Mesendoderm (in vitro differentiated cells): ENCODE results near the gene YIPF3.
A peak's percentile ranks its signal among the peaks of the same experiment; 100 is the strongest.

Experiments used
- DNase-seq: peaks from one replicate; pipeline ENCODE4 v3.0.0; 2013
- H2AK5ac ChIP-seq: 2 replicates; pipeline ENCODE4 v1.6.1; 2013; ENCODE audit warnings: low read length, inconsistent platforms
- H2BK120ac ChIP-seq: 2 replicates; pipeline ENCODE4 v1.6.1; 2013; ENCODE audit warnings: low read depth, mild to moderate bottlenecking, low read length, moderate library complexity, mixed read lengths
- H2BK15ac ChIP-seq: replicated peaks from 2 replicates; pipeline ENCODE4 v1.6.1; 2013; ENCODE audit warnings: low read depth, mild to moderate bottlenecking, moderate library complexity
- H2BK5ac ChIP-seq: 2 replicates; pipeline ENCODE4 v1.6.1; 2013; ENCODE audit warnings: low read length, inconsistent platforms
- H3K18ac ChIP-seq: 2 replicates; pipeline ENCODE4 v1.6.1; 2013; ENCODE audit warnings: mild to moderate bottlenecking, low read length, mixed read lengths
- H3K23ac ChIP-seq: one replicate; pipeline ENCODE4 v1.6.1; 2013; ENCODE audit warnings: low read length
- H3K27ac ChIP-seq: 2 replicates; pipeline ENCODE4 v1.5.1; 2013; ENCODE audit warnings: low read depth, mild to moderate bottlenecking, inconsistent platforms, low read length, moderate library complexity
- H3K27me3 ChIP-seq: 2 replicates; pipeline ENCODE4 v1.6.1; 2013; ENCODE audit warnings: low read length, control low read depth, mild to moderate bottlenecking, inconsistent platforms; ENCODE audit not compliant: insufficient read depth, poor library complexity
- H3K36me3 ChIP-seq: 2 replicates; pipeline ENCODE4 v1.6.1; 2013; ENCODE audit warnings: low read length, inconsistent platforms; ENCODE audit not compliant: control insufficient read depth, insufficient read depth
- H3K4ac ChIP-seq: one replicate; pipeline ENCODE4 v1.6.1; 2013; ENCODE audit warnings: low read depth, mild to moderate bottlenecking, low read length, moderate library complexity
- H3K4me1 ChIP-seq: 2 replicates; pipeline ENCODE4 v1.6.1; 2013; ENCODE audit warnings: low read depth, low read length, inconsistent platforms; ENCODE audit not compliant: control insufficient read depth
- H3K4me2 ChIP-seq: 2 replicates; pipeline ENCODE4 v1.6.1; 2013; ENCODE audit warnings: low read length
- H3K4me3 ChIP-seq: 2 replicates; pipeline ENCODE4 v1.5.1; 2013; ENCODE audit warnings: mild to moderate bottlenecking, low read length
- H3K56ac ChIP-seq: one replicate; pipeline ENCODE4 v1.6.1; 2013; ENCODE audit warnings: low read length
- H3K79me1 ChIP-seq: 2 replicates; pipeline ENCODE4 v1.6.1; 2013; ENCODE audit warnings: low read length, inconsistent platforms
- H3K79me2 ChIP-seq: 2 replicates; pipeline ENCODE4 v1.6.1; 2013; ENCODE audit warnings: mild to moderate bottlenecking, low read length; ENCODE audit not compliant: control insufficient read depth, insufficient read depth
- H3K9ac ChIP-seq: 2 replicates; pipeline ENCODE4 v1.6.1; 2013; ENCODE audit warnings: low read length, inconsistent platforms
- H4K5ac ChIP-seq: one replicate; pipeline ENCODE4 v1.6.1; 2013; ENCODE audit warnings: low read length
- H4K8ac ChIP-seq: one replicate; pipeline ENCODE4 v1.6.1; 2013; ENCODE audit warnings: low read depth, mild to moderate bottlenecking, control low read depth, low read length, moderate library complexity
- whole genome bisulfite sequencing: extraction: QIAGEN DNeasy Blood & Tissue Kit; methylation state at CpG from one replicate; pipeline ENCODE4 v1.1.7; 2013; ENCODE audit warnings: low lambda C conversion rate, missing lambda C conversion rate; ENCODE audit not compliant: insufficient coverage; ENCODE audit errors: extremely low coverage; 5-methylcytosine and 5-hydroxymethylcytosine counted together

Gene YIPF3

GRCh38 chr6:43477235-43478007 is 39.3 kb downstream of the YIPF3 start, which contains the start of gene TJAP1:
Gene TJAP1 (plus strand): TSS chr6:43477570. CDS start chr6:43499002, 21,432 bp downstream.
- peak within 1 kb of the TSS; percentile 83 for H3K4me3 ChIP-seq
- H3K4me2 ChIP-seq, result peak within 1 kb of the TSS; percentile 96
- H3K27ac ChIP-seq, result no peak within 1 kb of the TSS
- peak within 1 kb of the TSS; percentile 79 for H3K9ac ChIP-seq
- no peak within 1 kb of the TSS for H4K5ac ChIP-seq
- H3K79me1 ChIP-seq, result peaks cover 18% of the 10 kb centered on the region
- peak within 1 kb of the TSS; percentile 95 for H3K56ac ChIP-seq
- no peaks in the 10 kb centered on the region for H3K27me3 ChIP-seq
- H2BK15ac ChIP-seq, result no peak within 1 kb of the TSS
- H3K36me3 ChIP-seq, result no peaks in the 10 kb centered on the region
- H3K4ac ChIP-seq, result peak within 1 kb of the TSS; percentile 97
- H2BK120ac ChIP-seq, result no peak within 1 kb of the TSS
- peak; percentile 93 for DNase-seq
- no CpG with 5 or more reads among the region's 34 CpGs for WGBS
- peak within 1 kb of the TSS; percentile 91 for H4K8ac ChIP-seq
- H2AK5ac ChIP-seq, result no peak within 1 kb of the TSS
- H3K23ac ChIP-seq, result no peak within 1 kb of the TSS
- H3K4me1 ChIP-seq, result peaks cover 9% of the 10 kb centered on the region
- no peak within 1 kb of the TSS for H2BK5ac ChIP-seq
- peak within 1 kb of the TSS; percentile 97 for H3K18ac ChIP-seq
- peaks cover 20% of the 10 kb centered on the region for H3K79me2 ChIP-seq

- Histone ChIP-seq H2BK15ac (no peak overlapping the region), H3K4me2 (peak overlapping the region; percentile 37), H4K5ac (no peak overlapping the region), H3K36me3 (no peaks in the 10 kb centered on the region), H2BK5ac (no peak overlapping the region), H4K8ac (no peak overlapping the region), H3K79me1 (peaks cover 16% of the 10 kb centered on the region), H3K79me2 (peaks cover 17% of the 10 kb centered on the region), H2BK120ac (no peak overlapping the region), H3K4me1 (peaks cover 9% of the 10 kb centered on the region), H3K4me3 (no peak overlapping the region), H3K56ac (peak overlapping the region; percentile 76), H3K4ac (no peak overlapping the region), H3K23ac (no peak overlapping the region), H2AK5ac (no peak overlapping the region), H3K27me3 (no peaks in the 10 kb centered on the region), H3K9ac (peak overlapping the region; percentile 63), H3K27ac (no peak overlapping the region), H3K18ac (no peak overlapping the region)
- no peak for DNase-seq
- WGBS, result no CpG with 5 or more reads among the region's 2 CpGs
Measured at GRCh38 chr6:43476746-43477145, 40.0 kb downstream of the YIPF3 start.

GRCh38 chr6:43475516-43475915 is 41.2 kb downstream of the YIPF3 start:
- Histone ChIP-seq H3K36me3 (no peaks in the 10 kb centered on the region), H2AK5ac (no peak overlapping the region), H4K8ac (no peak overlapping the region), H3K79me2 (peaks cover 17% of the 10 kb centered on the region), H2BK120ac (no peak overlapping the region), H3K23ac (no peak overlapping the region), H2BK5ac (no peak overlapping the region), H3K4me1 (peaks cover 9% of the 10 kb centered on the region), H3K4me3 (no peak overlapping the region), H3K56ac (peak overlapping the region; percentile 15), H3K79me1 (peaks cover 15% of the 10 kb centered on the region), H4K5ac (no peak overlapping the region), H3K4ac (no peak overlapping the region), H3K27ac (no peak overlapping the region), H3K27me3 (no peaks in the 10 kb centered on the region), H3K18ac (no peak overlapping the region), H3K4me2 (no peak overlapping the region), H3K9ac (no peak overlapping the region), H2BK15ac (no peak overlapping the region)
- DNase-seq, result no peak
- WGBS, result no CpG with 5 or more reads among the region's 6 CpGs

GRCh38 chr6:43472515-43472914 is 44.2 kb downstream of the YIPF3 start:
- Histone ChIP-seq H4K8ac (no peak overlapping the region), H2BK120ac (no peak overlapping the region), H3K27me3 (no peaks in the 10 kb centered on the region), H3K4me3 (no peak overlapping the region), H3K4me1 (peaks cover 6% of the 10 kb centered on the region), H3K4ac (no peak overlapping the region), H3K79me1 (no peaks in the 10 kb centered on the region), H3K23ac (no peak overlapping the region), H3K36me3 (no peaks in the 10 kb centered on the region), H3K4me2 (no peak overlapping the region), H2AK5ac (no peak overlapping the region), H3K18ac (no peak overlapping the region), H3K27ac (no peak overlapping the region), H2BK15ac (no peak overlapping the region), H4K5ac (no peak overlapping the region), H2BK5ac (no peak overlapping the region), H3K56ac (no peak overlapping the region), H3K79me2 (no peaks in the 10 kb centered on the region), H3K9ac (no peak overlapping the region)
- DNase-seq, result no peak
- no CpG with 5 or more reads among the region's 4 CpGs for WGBS

- Histone ChIP-seq H3K27ac (no peak overlapping the region), H3K79me2 (no peaks in the 10 kb centered on the region), H3K18ac (no peak overlapping the region), H2BK120ac (no peak overlapping the region), H3K4me2 (no peak overlapping the region), H2AK5ac (no peak overlapping the region), H4K5ac (no peak overlapping the region), H3K27me3 (no peaks in the 10 kb centered on the region), H2BK5ac (no peak overlapping the region), H3K4ac (no peak overlapping the region), H3K23ac (no peak overlapping the region), H2BK15ac (no peak overlapping the region), H3K79me1 (no peaks in the 10 kb centered on the region), H3K4me3 (no peak overlapping the region), H4K8ac (no peak overlapping the region), H3K9ac (no peak overlapping the region), H3K56ac (no peak overlapping the region), H3K4me1 (peaks cover 3% of the 10 kb centered on the region), H3K36me3 (no peaks in the 10 kb centered on the region)
- no peak for DNase-seq
- no CpG with 5 or more reads among the region's 1 CpG for WGBS
Measured at GRCh38 chr6:43471399-43471798, 45.3 kb downstream of the YIPF3 start.

GRCh38 chr6:43469947-43470346 is 46.8 kb downstream of the YIPF3 start:
- no peak for DNase-seq
- Histone ChIP-seq H3K56ac (no peak overlapping the region), H3K79me1 (no peaks in the 10 kb centered on the region), H2AK5ac (no peak overlapping the region), H3K4me1 (peaks cover 3% of the 10 kb centered on the region), H3K27ac (no peak overlapping the region), H3K27me3 (no peaks in the 10 kb centered on the region), H3K18ac (no peak overlapping the region), H3K4ac (no peak overlapping the region), H3K36me3 (no peaks in the 10 kb centered on the region), H3K23ac (no peak overlapping the region), H3K79me2 (no peaks in the 10 kb centered on the region), H4K8ac (no peak overlapping the region), H2BK120ac (no peak overlapping the region), H4K5ac (no peak overlapping the region), H2BK5ac (no peak overlapping the region), H3K4me2 (no peak overlapping the region), H3K4me3 (no peak overlapping the region), H3K9ac (no peak overlapping the region), H2BK15ac (no peak overlapping the region)
- WGBS, result no CpG with 5 or more reads among the region's 7 CpGs
